ENCODE results near the gene TBC1D5.

DNA sequence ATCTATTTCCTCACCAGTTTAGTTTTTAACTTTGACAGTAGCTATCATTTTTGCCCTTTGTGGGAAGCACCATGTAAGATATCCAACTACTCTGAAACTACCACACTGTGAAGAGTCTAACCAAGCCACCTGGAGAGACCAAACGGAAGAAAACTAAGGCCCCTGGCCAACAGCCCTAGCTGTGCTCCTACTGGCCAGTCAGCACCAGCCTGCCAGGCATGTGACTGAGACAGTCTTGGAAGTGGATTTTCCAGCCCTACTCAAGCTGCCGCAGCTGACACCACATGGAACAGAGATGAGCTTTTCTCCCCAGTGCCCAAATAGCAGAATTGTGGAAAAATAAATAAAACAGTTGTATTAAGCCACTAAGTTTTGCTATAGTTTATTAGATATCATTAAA lies 2.9 kb upstream of the TBC1D5 start:
- TF ChIP-seq POLR2A (IDR thresholded peaks at IDR 0.05; ENCODE audit: low read length) (no peak), GATA1 (IDR thresholded peaks at IDR 0.05; ENCODE audit: low read depth, low read length) (no peak)
